ENCODE data around the gene WBP11.

WBP11 gene

GRCh38 chr12:14824012-14824634, 20.8 kb upstream of the WBP11 start:
- no peak for DNase-seq (ENCODE audit: low read depth in 2 of 2)

- DNase-seq (ENCODE audit: low read depth in 2 of 2) = no peak
These were observed 10.7 kb upstream of the WBP11 start, which contains the start of gene SMCO3 for GRCh38 chr12:14814014-14814413. Gene SMCO3, minus strand, starts transcription at chr12:14814182. Its CDS starts 7,502 bp downstream, at chr12:14806680.

- no peak for DNase-seq (ENCODE audit: low read depth in 2 of 2)
These were observed 8.2 kb upstream of the WBP11 start for GRCh38 chr12:14811486-14811885.

- no peak for DNase-seq (ENCODE audit: low read depth in 2 of 2)
These were observed 7.7 kb upstream of the WBP11 start for GRCh38 chr12:14810953-14811483.

GRCh38 chr12:14810167-14810952, 7.1 kb upstream of the WBP11 start:
- DNase-seq (ENCODE audit: low read depth in 2 of 2) = no peak

GRCh38 chr12:14803830-14804160, 517 bp upstream of the WBP11 start:
- DNase-seq (ENCODE audit: low read depth in 2 of 2) = no peak

- no peak for DNase-seq (ENCODE audit: low read depth in 2 of 2)
These were observed 612 bp downstream of the WBP11 start for GRCh38 chr12:14802721-14803010.

- no peak for DNase-seq (ENCODE audit: low read depth in 2 of 2)
These were observed 1.0 kb downstream of the WBP11 start for GRCh38 chr12:14802247-14802646.

GRCh38 chr12:14795028-14795448, 8.2 kb downstream of the WBP11 start:
- DNase-seq (ENCODE audit: low read depth in 2 of 2) = no peak

GRCh38 chr12:14785568-14785967, 17.7 kb downstream of the WBP11 start:
- no peak for DNase-seq (ENCODE audit: low read depth in 2 of 2)

- DNase-seq (ENCODE audit: low read depth in 2 of 2) = no peak
These were observed 18.8 kb downstream of the WBP11 start for GRCh38 chr12:14784471-14784870.

GRCh38 chr12:14782756-14783155, 20.5 kb downstream of the WBP11 start:
- DNase-seq (ENCODE audit: low read depth in 2 of 2) = no peak

- DNase-seq (ENCODE audit: low read depth in 2 of 2) = no peak
These were observed 21.7 kb downstream of the WBP11 start for GRCh38 chr12:14781563-14781962.

GRCh38 chr12:14780859-14781258, 22.4 kb downstream of the WBP11 start:
- DNase-seq (ENCODE audit: low read depth in 2 of 2) = no peak

GRCh38 chr12:14779834-14780233, 23.4 kb downstream of the WBP11 start:
- DNase-seq (ENCODE audit: low read depth in 2 of 2) = no peak

GRCh38 chr12:14777271-14777670, 26.0 kb downstream of the WBP11 start:
- DNase-seq (ENCODE audit: low read depth in 2 of 2) = no peak

GRCh38 chr12:14776236-14776961, 26.9 kb downstream of the WBP11 start:
- no peak for DNase-seq (ENCODE audit: low read depth in 2 of 2)

- DNase-seq (ENCODE audit: low read depth in 2 of 2) = no peak
These were observed 27.7 kb downstream of the WBP11 start for GRCh38 chr12:14775636-14775980.

GRCh38 chr12:14774906-14775635, 28.2 kb downstream of the WBP11 start:
- no peak for DNase-seq (ENCODE audit: low read depth in 2 of 2)

GRCh38 chr12:14774074-14774905, 29.0 kb downstream of the WBP11 start:
- DNase-seq (ENCODE audit: low read depth in 2 of 2) = peak; percentile 76 to 83

GRCh38 chr12:14773685-14774073, 29.6 kb downstream of the WBP11 start:
- DNase-seq (ENCODE audit: low read depth in 2 of 2) = no peak
